ENCODE results near the gene METRNL. TPM values are rescaled to one million over a fixed set of nuclear protein-coding genes. Genes with fewer than 3 reads are reported as not detected.
A peak's percentile ranks its signal among the peaks of the same experiment; 100 is the strongest.

The METRNL gene
- polyA plus RNA-seq, 3 donors, result 13.1 to 133 (median 29.8) TPM

GRCh38 chr17:83072600-83073358 lies 6.6 kb upstream of the METRNL start:
- peak overlapping the region in 4 of 7 donors; percentile 45 to 87 (median 74) for H3K27ac Mint-ChIP-seq
- peaks cover 31% of the 10 kb centered on the region for H3K4me1 Mint-ChIP-seq
- peaks cover 0 to 5% of the 10 kb centered on the region in 2 donors for H3K36me3 Mint-ChIP-seq
- WGBS (ENCODE audit: insufficient coverage), result 93% methylated on average over 24 of the region's 28 CpGs
- Histone ChIP-seq H3K4me1 (ENCODE audit: control insufficient read depth in 1 of 2, insufficient read depth in 2 of 2, low read length in 2 of 2) (peaks cover 31 to 33% of the 10 kb centered on the region in 2 donors), H4K20me1 (ENCODE audit: insufficient read depth, low read length) (no peaks in the 10 kb centered on the region), H3K27me3 (ENCODE audit: control insufficient read depth in 2 of 2, insufficient read depth in 2 of 2, low read length in 2 of 2) (peaks cover 0 to 7% of the 10 kb centered on the region in 2 donors), H2AFZ (ENCODE audit: insufficient read depth, low read depth, low read length, poor library complexity, severe bottlenecking) (no peak overlapping the region), H3K27ac (ENCODE audit: low read depth in 1 of 2, low read length in 2 of 2) (no peak overlapping the region), H3K9ac (ENCODE audit: insufficient read depth, low read length, poor library complexity, severe bottlenecking) (no peak overlapping the region), H3K79me2 (ENCODE audit: insufficient read depth, low read length) (no peaks in the 10 kb centered on the region), H3K4me2 (replicated peaks; ENCODE audit: extremely low read depth, low read length, poor library complexity, severe bottlenecking) (no peak overlapping the region), H3K9me3 (replicated peaks in 1 of 2; ENCODE audit: control insufficient read depth in 1 of 2, insufficient read depth in 1 of 2, low read length in 2 of 2) (no peaks in the 10 kb centered on the region), H3K4me3 (replicated peaks in 1 of 3; ENCODE audit: low read depth in 2 of 3, low read length in 3 of 3) (no peak overlapping the region), H3K36me3 (replicated peaks in 1 of 2; ENCODE audit: control insufficient read depth in 1 of 2, insufficient read depth in 2 of 2, low read length in 2 of 2) (no peaks in the 10 kb centered on the region)
- H3K9me3 Mint-ChIP-seq, result peaks cover 0 to 5% (median 0%) of the 10 kb centered on the region in 7 donors
- TF ChIP-seq CTCF (IDR thresholded peaks at IDR 0.05), result no peak
- no peak for DNase-seq
- H3K4me3 Mint-ChIP-seq, result no peak overlapping the region
- intact Hi-C loops (cut with micrococcal nuclease), result no loop called here
- H3K27me3 Mint-ChIP-seq (ENCODE audit: low read depth in 3 of 3), result peaks cover 20 to 34% (median 21%) of the 10 kb centered on the region in 3 donors

- H3K27ac ChIP-seq (ENCODE audit: low read depth in 1 of 2, low read length in 2 of 2), result no peak overlapping the region
- no peaks in the 10 kb centered on the region for H3K79me2 ChIP-seq (ENCODE audit: insufficient read depth, low read length)
- peak; percentile 37 to 56 (median 50) for DNase-seq
- no peaks in the 10 kb centered on the region for H3K36me3 ChIP-seq (replicated peaks in 1 of 2; ENCODE audit: control insufficient read depth in 1 of 2, insufficient read depth in 2 of 2, low read length in 2 of 2)
- Mint-ChIP-seq H3K4me3 (peak overlapping the region in 1 of 2 donors; percentile 52), H3K27me3 (ENCODE audit: low read depth in 3 of 3) (peaks cover 24 to 40% (median 26%) of the 10 kb centered on the region in 3 donors), H3K27ac (peak overlapping the region in 5 of 7 donors; percentile 9 to 87 (median 58)), H3K4me1 (peaks cover 35% of the 10 kb centered on the region), H3K36me3 (peaks cover 0 to 5% of the 10 kb centered on the region in 2 donors), H3K9me3 (peaks cover 0 to 7% (median 0%) of the 10 kb centered on the region in 7 donors)
- no peak overlapping the region for H3K4me2 ChIP-seq (replicated peaks; ENCODE audit: extremely low read depth, low read length, poor library complexity, severe bottlenecking)
- no peak overlapping the region for H2AFZ ChIP-seq (ENCODE audit: insufficient read depth, low read depth, low read length, poor library complexity, severe bottlenecking)
- H3K27me3 ChIP-seq (ENCODE audit: control insufficient read depth in 2 of 2, insufficient read depth in 2 of 2, low read length in 2 of 2), result peaks cover 2 to 14% of the 10 kb centered on the region in 2 donors
- H3K9ac ChIP-seq (ENCODE audit: insufficient read depth, low read length, poor library complexity, severe bottlenecking), result no peak overlapping the region
- WGBS (ENCODE audit: insufficient coverage), result 90% methylated on average over 13 of the region's 32 CpGs
- no peaks in the 10 kb centered on the region for H3K9me3 ChIP-seq (replicated peaks in 1 of 2; ENCODE audit: control insufficient read depth in 1 of 2, insufficient read depth in 1 of 2, low read length in 2 of 2)
- no peaks in the 10 kb centered on the region for H4K20me1 ChIP-seq (ENCODE audit: insufficient read depth, low read length)
- H3K4me1 ChIP-seq (ENCODE audit: control insufficient read depth in 1 of 2, insufficient read depth in 2 of 2, low read length in 2 of 2), result peaks cover 36 to 37% of the 10 kb centered on the region in 2 donors
- no peak overlapping the region for H3K4me3 ChIP-seq (replicated peaks in 1 of 3; ENCODE audit: low read depth in 2 of 3, low read length in 3 of 3)
- no peak for TF ChIP-seq CTCF (IDR thresholded peaks at IDR 0.05)
- intact Hi-C loops (cut with micrococcal nuclease), result no loop called here
Observed at GRCh38 chr17:83073389-83074063, 5.9 kb upstream of the METRNL start.

Measured in CD14-positive monocyte (primary cell).